IMR-90 (cell line): ENCODE data around the gene CREBL2. TPM values are rescaled to one million over a fixed set of nuclear protein-coding genes. Genes with fewer than 3 reads are reported as not detected.

Experiments used
- ATAC-seq: fragments of 200-7000 bp; cut with Tn5 transposase; 2 replicates; pipeline ENCODE4 v1.9.1; 2020; ENCODE audit warnings: low read depth, mild to moderate bottlenecking, moderate library complexity
- BruUV-seq: library from RNA; stranded (reverse); fragments of 400-500 nt; replicated peaks from 2 replicates; lab custom pipeline; 2021; lab: Mats Ljungman, UMichigan
- CTCF ChIA-PET: fragments of 300-600 bp; formaldehyde crosslinking; extraction: SDS; loops from one replicate; lab custom pipeline; 2021; ENCODE audit warnings: antibody characterized with exemption; lab: Yijun Ruan, JAX
- POLR2A ChIA-PET: fragments of 300-600 bp; sonication (Branson Sonifier 250); formaldehyde crosslinking; loops from one replicate; lab custom pipeline; 2022; ENCODE audit warnings: antibody characterized with exemption; ENCODE audit not compliant: unreplicated experiment; lab: Charles Lee
- DNase-seq: peaks from one replicate; pipeline ENCODE4 v3.0.0; 2013
- H2AFZ ChIP-seq: replicated peaks from 2 replicates; pipeline ENCODE3; 2013; ENCODE audit warnings: low read length, mild to moderate bottlenecking; ENCODE audit not compliant: poor library complexity
- H2AK5ac ChIP-seq: 2 replicates; pipeline ENCODE4 v1.6.1; 2013; ENCODE audit warnings: low read depth, low read length, inconsistent platforms
- H2AK9ac ChIP-seq: replicated peaks from 2 replicates; pipeline ENCODE3; 2013; ENCODE audit warnings: mild to moderate bottlenecking, low read depth, low read length, moderate library complexity; ENCODE audit not compliant: poor library complexity
- H2BK120ac ChIP-seq: 2 replicates; pipeline ENCODE4 v1.6.1; 2013; ENCODE audit warnings: low read depth, low read length, inconsistent platforms
- H2BK15ac ChIP-seq: 3 replicates; pipeline ENCODE4 v1.6.1; 2013; ENCODE audit warnings: low read depth, low read length, inconsistent platforms
- H2BK20ac ChIP-seq: 2 replicates; pipeline ENCODE4 v1.6.1; 2013; ENCODE audit warnings: low read depth, mild to moderate bottlenecking, inconsistent platforms, low read length, moderate library complexity
- H2BK5ac ChIP-seq: 2 replicates; pipeline ENCODE4 v1.6.1; 2013; ENCODE audit warnings: mild to moderate bottlenecking, low read depth, low read length, inconsistent platforms; ENCODE audit not compliant: poor library complexity, severe bottlenecking
- H3K14ac ChIP-seq: replicated peaks from 2 replicates; pipeline ENCODE4 v1.6.1; 2013; ENCODE audit warnings: low read depth, low read length, inconsistent platforms
- H3K18ac ChIP-seq: 2 replicates; pipeline ENCODE4 v1.6.1; 2013; ENCODE audit warnings: low read depth, low read length, control low read depth
- H3K23ac ChIP-seq: 2 replicates; pipeline ENCODE4 v1.6.1; 2013; ENCODE audit warnings: low read depth, low read length, inconsistent platforms
- H3K27ac ChIP-seq: 2 replicates; pipeline ENCODE4 v1.5.1; 2013; ENCODE audit warnings: mild to moderate bottlenecking, control low read depth, low read length; ENCODE audit not compliant: insufficient read depth
- H3K27me3 ChIP-seq: 2 replicates; pipeline ENCODE4 v1.6.1; 2013; ENCODE audit warnings: low read length; ENCODE audit not compliant: control insufficient read depth, insufficient read depth
- H3K36me3 ChIP-seq: 2 replicates; pipeline ENCODE4 v1.6.1; 2013; ENCODE audit warnings: low read length, mixed read lengths; ENCODE audit not compliant: control insufficient read depth, insufficient read depth
- H3K4ac ChIP-seq: 2 replicates; pipeline ENCODE4 v1.6.1; 2013; ENCODE audit warnings: low read depth, low read length, inconsistent platforms
- H3K4me1 ChIP-seq: 2 replicates; pipeline ENCODE4 v1.6.1; 2013; ENCODE audit warnings: low read length, mixed read lengths; ENCODE audit not compliant: control insufficient read depth, insufficient read depth
- H3K4me2 ChIP-seq: 2 replicates; pipeline ENCODE4 v1.6.1; 2013; ENCODE audit warnings: low read depth, mild to moderate bottlenecking, control low read depth, low read length, moderate library complexity
- H3K4me3 ChIP-seq: 2 replicates; pipeline ENCODE4 v1.5.1; 2013; ENCODE audit warnings: low read depth, mild to moderate bottlenecking, control low read depth, low read length, moderate library complexity; ENCODE audit not compliant: insufficient read depth
- H3K56ac ChIP-seq: 2 replicates; pipeline ENCODE4 v1.6.1; 2013; ENCODE audit warnings: low read length, inconsistent platforms; ENCODE audit not compliant: insufficient read depth; ENCODE audit errors: extremely low read depth
- H3K79me1 ChIP-seq, 2 experiments: 2 replicates each; pipeline ENCODE4 v1.6.1; 2013; ENCODE audit warnings: low read length in 2 of 2, inconsistent platforms in 1 of 2, low read depth in 1 of 2
- H3K9ac ChIP-seq: 2 replicates; pipeline ENCODE4 v1.6.1; 2013; ENCODE audit warnings: low read depth, low read length, control low read depth
- H3K9me1 ChIP-seq: 2 replicates; pipeline ENCODE4 v1.6.1; 2013; ENCODE audit warnings: low read length, inconsistent platforms; ENCODE audit not compliant: insufficient read depth
- H3K9me3 ChIP-seq: 2 replicates; pipeline ENCODE4 v1.6.1; 2013; ENCODE audit warnings: low read length; ENCODE audit not compliant: control insufficient read depth, insufficient read depth
- H4K20me1 ChIP-seq: 2 replicates; pipeline ENCODE4 v1.6.1; 2013; ENCODE audit warnings: low read length, inconsistent platforms; ENCODE audit not compliant: insufficient read depth
- H4K5ac ChIP-seq: 2 replicates; pipeline ENCODE4 v1.6.1; 2013; ENCODE audit warnings: mild to moderate bottlenecking, low read depth, low read length, control low read depth
- H4K8ac ChIP-seq, 2 experiments: 2 replicates each; pipeline ENCODE4 v1.6.1; 2013; ENCODE audit warnings: low read depth in 2 of 2, low read length in 2 of 2, control low read depth in 1 of 2, inconsistent platforms in 1 of 2
- H4K91ac ChIP-seq: 2 replicates; pipeline ENCODE4 v1.6.1; 2013; ENCODE audit warnings: low read depth, low read length, inconsistent platforms; ENCODE audit not compliant: insufficient read depth
- BHLHE40 ChIP-seq: fragments of 150-350 bp; IDR thresholded peaks from 2 replicates; pipeline ENCODE4 v1.6.1; 2016; ENCODE audit warnings: mild to moderate bottlenecking, low read depth, low read length
- CTCF ChIP-seq: conservative IDR thresholded peaks from 2 replicates; pipeline ENCODE4 v1.5.1; 2012; ENCODE audit warnings: mild to moderate bottlenecking, low read depth, low read length, improper control_type of control experiment
- MAZ ChIP-seq: IDR thresholded peaks from 2 replicates; pipeline ENCODE4 v1.6.1; 2012; ENCODE audit warnings: low read depth, mild to moderate bottlenecking, low read length, improper control_type of control experiment, moderate library complexity, borderline replicate concordance
- POLR2A ChIP-seq: IDR thresholded peaks from 2 replicates; pipeline ENCODE4 v1.6.1; 2012; ENCODE audit warnings: mild to moderate bottlenecking, low read depth, low read length
- whole genome bisulfite sequencing, 2 experiments: methylation state at CpG; one replicate each; pipeline versions ENCODE4 v1.1.5 to v1.1.7; 2013; ENCODE audit warnings: missing lambda C conversion rate in 2 of 2; ENCODE audit not compliant: insufficient read length in 1 of 2; ENCODE audit errors: extremely low coverage in 2 of 2; 5-methylcytosine and 5-hydroxymethylcytosine counted together
- dilution Hi-C: fragments of 300-500 bp; cut with HindIII; formaldehyde crosslinking; loops from one replicate; pipeline ENCODE4 v1.14.3; 2018; ENCODE audit warnings: low sequenced_read_pairs; ENCODE audit not compliant: unreplicated experiment
- in situ Hi-C: fragments of 300-500 bp; cut with MboI; formaldehyde crosslinking; loops from 3 replicates; pipeline ENCODE4 v1.14.3; 2019; ENCODE audit warnings: low sequenced_read_pairs, inconsistent platforms, mixed read lengths
- intact Hi-C: fragments of 100-400 bp; cut with micrococcal nuclease; formaldehyde crosslinking; loops from 2 replicates; pipeline ENCODE4 v1.10.0; 2022
- polyA plus RNA-seq, 3 experiments: library from polyadenylated mRNA; depleted of rRNA; stranded (reverse); fragments of >200 nt; gene quantifications; 2 replicates each; pipeline ENCODE4 v1.2.3, GENCODE V29; 2012; ENCODE audit warnings: low replicate concordance in 1 of 3
- total RNA-seq: library from RNA; depleted of rRNA; stranded (reverse); fragments of >200 nt; gene quantifications from 2 replicates; pipeline ENCODE4 v1.2.3, GENCODE V29; 2012
- TF ChIP-seq, protein P1 (sequence below): fragments of 150-350 bp; IDR thresholded peaks from 2 replicates; pipeline ENCODE4 v1.6.1; 2016; ENCODE audit warnings: low read depth, mild to moderate bottlenecking, low read length, moderate library complexity, borderline replicate concordance

CREBL2 gene
- total and polyA plus RNA-seq, 2 of the 4 experiments (the other 2 are of a cell fraction): 11.5 to 19.0 TPM

DNA sequence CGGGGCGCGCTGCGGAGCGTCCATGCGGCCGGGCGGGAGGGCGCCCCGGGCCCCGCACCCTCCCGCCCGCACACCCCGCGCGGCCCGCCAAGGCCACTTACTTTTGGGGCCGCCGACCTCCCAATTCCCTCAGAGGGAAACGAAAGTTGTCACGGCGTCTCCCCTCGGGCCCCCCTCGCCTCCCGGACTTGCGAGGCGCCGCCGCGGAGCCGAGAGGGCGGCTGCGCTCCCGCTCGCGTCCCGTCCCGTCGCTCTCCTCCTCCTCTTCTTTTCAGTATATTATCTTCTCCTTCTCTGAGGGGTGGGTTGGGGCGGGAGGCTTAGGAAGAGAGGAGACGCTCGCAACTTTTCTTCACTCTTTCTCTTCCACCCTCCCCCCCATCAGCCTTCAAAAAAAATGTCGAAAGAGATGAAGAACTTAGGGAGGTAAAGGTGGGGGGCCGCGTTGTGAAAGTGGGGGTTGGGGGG, 49.6 kb upstream of the CREBL2 start (continued):
- no peak for TF ChIP-seq BHLHE40

- CTCF ChIA-PET: interaction anchor here (0.9 to 1.3 kb wide), 3 partner anchors 15 to 172 kb away, joined by 3 read pairs; no protein-coding TSS in a partner anchor
- peak within 1 kb of the TSS; percentile 88 for H2AK9ac ChIP-seq
- intact Hi-C loops: loop anchor here (5.0 kb wide), 3 partner anchors 50 to 95 kb away; partner anchors contain the start of gene CREBL2
Measured at GRCh38 chr12:12562585-12563261, 49.0 kb upstream of the CREBL2 start, which contains the start of gene DUSP16. Gene DUSP16, minus strand, starts transcription at chr12:12562863. Its CDS starts 41,765 bp downstream, at chr12:12521098.

More at GRCh38 chr12:12562585-12563261, 49.0 kb upstream of the CREBL2 start, which contains the start of gene DUSP16:
- Histone ChIP-seq H3K36me3 (no peaks in the 10 kb centered on the region), H4K91ac (peak within 1 kb of the TSS; percentile 68), H2AFZ (peak within 1 kb of the TSS; percentile 93), H3K79me1 (peaks cover 8 to 29% of the 10 kb centered on the region in 2 experiments), H3K4me2 (peak within 1 kb of the TSS; percentile 94), H4K8ac (peak within 1 kb of the TSS; percentile 25 to 76; a peak in 2 of 4 replicates), H2BK5ac (peak within 1 kb of the TSS; percentile 87), H4K5ac (peak within 1 kb of the TSS; percentile 67), H2BK20ac (0 out of 2 replicates have a peak within 1 kb of the TSS, but pooled peaks have one; percentile 32), H3K9ac (peak within 1 kb of the TSS; percentile 97), H3K4ac (peak within 1 kb of the TSS; percentile 71), H3K27me3 (peaks cover 2% of the 10 kb centered on the region; the same call in 1 of the 2 replicates), H2BK15ac (peak within 1 kb of the TSS; percentile 34; the same call in 1 of the 3 replicates), H3K56ac (peak within 1 kb of the TSS; percentile 83), H3K27ac (peak within 1 kb of the TSS; percentile 100), H3K14ac (peak within 1 kb of the TSS; percentile 75), H3K9me1 (no peaks in the 10 kb centered on the region), H3K23ac (peak within 1 kb of the TSS; percentile 35), H3K4me1 (peaks cover 2% of the 10 kb centered on the region; the same call in 1 of the 2 replicates), H3K9me3 (peaks cover 2% of the 10 kb centered on the region; the same call in 1 of the 2 replicates), H3K18ac (peak within 1 kb of the TSS; percentile 97), H2BK120ac (peak within 1 kb of the TSS; percentile 87), H3K4me3 (peak within 1 kb of the TSS; percentile 99), H4K20me1 (peaks cover 7% of the 10 kb centered on the region; the same call in 1 of the 2 replicates), H2AK5ac (no peak within 1 kb of the TSS)
- dilution Hi-C loops: no loop called here
- in situ Hi-C loops: loop anchor here (10.0 kb wide), 1 partner anchor 168 kb away; no protein-coding TSS in a partner anchor
- POLR2A ChIA-PET: no interaction called here
- peak; percentile 96 for ATAC-seq
- peak; percentile 81 for TF ChIP-seq MAZ
- TF ChIP-seq, protein P1, sequence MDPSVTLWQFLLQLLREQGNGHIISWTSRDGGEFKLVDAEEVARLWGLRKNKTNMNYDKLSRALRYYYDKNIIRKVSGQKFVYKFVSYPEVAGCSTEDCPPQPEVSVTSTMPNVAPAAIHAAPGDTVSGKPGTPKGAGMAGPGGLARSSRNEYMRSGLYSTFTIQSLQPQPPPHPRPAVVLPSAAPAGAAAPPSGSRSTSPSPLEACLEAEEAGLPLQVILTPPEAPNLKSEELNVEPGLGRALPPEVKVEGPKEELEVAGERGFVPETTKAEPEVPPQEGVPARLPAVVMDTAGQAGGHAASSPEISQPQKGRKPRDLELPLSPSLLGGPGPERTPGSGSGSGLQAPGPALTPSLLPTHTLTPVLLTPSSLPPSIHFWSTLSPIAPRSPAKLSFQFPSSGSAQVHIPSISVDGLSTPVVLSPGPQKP: no peak
- peak; percentile 37 for TF ChIP-seq POLR2A
- TF ChIP-seq CTCF: peak; percentile 14; the same call in 1 of the 2 replicates
- BruUV-seq: no TSS peak
- DNase-seq: peak; percentile 95
- WGBS, 2 experiments: 0% methylated on average over 6 of the region's 59 CpGs; no CpG with 5 or more reads in 1 of the 2 experiments
